K562 (cell line): ENCODE results near the gene SPRR3.

Source experiments
- BHLHE40 ChIP-seq: IDR thresholded peaks from 2 replicates; pipeline ENCODE4 v1.6.1; 2011; ENCODE audit warnings: low read length, improper control_type of control experiment
- CTCF ChIP-seq, 3 experiments: IDR thresholded peaks in 2 of 3; conservative IDR thresholded peaks in 1 of 3; 2 replicates each; pipeline ENCODE4 v1.5.1; 2011 to 2012; ENCODE audit warnings: low read length in 3 of 3, mild to moderate bottlenecking in 3 of 3, control low read depth in 2 of 3, improper control_type of control experiment in 1 of 3, inconsistent platforms in 1 of 3, low read depth in 1 of 3, mixed read lengths in 1 of 3, moderate library complexity in 1 of 3; ENCODE audit not compliant: insufficient read depth in 2 of 3
- DPF2 ChIP-seq: fragments of 450-650 bp; IDR thresholded peaks from 2 replicates; pipeline ENCODE4 v1.6.1; 2016
- EP300 ChIP-seq: IDR thresholded peaks from 2 replicates; pipeline ENCODE4 v1.6.1; 2012; ENCODE audit warnings: low read length, improper control_type of control experiment
- LCOR ChIP-seq: sonication (generic); formaldehyde crosslinking; IDR thresholded peaks from 2 replicates; pipeline ENCODE4 v1.8.0; 2022; ENCODE audit warnings: mild to moderate bottlenecking, missing genetic modification reagents
- MXI1 ChIP-seq: IDR thresholded peaks from 2 replicates; pipeline ENCODE4 v1.6.1; 2011; ENCODE audit warnings: low read depth, mild to moderate bottlenecking, improper control_type of control experiment, low read length
- RFX5 ChIP-seq: IDR thresholded peaks from 2 replicates; pipeline ENCODE4 v1.6.1; 2011; ENCODE audit warnings: low read depth, mild to moderate bottlenecking, improper control_type of control experiment, low read length
- RUNX1 ChIP-seq: sonication (generic); IDR thresholded peaks from 2 replicates; pipeline ENCODE4 v1.6.1; 2016; ENCODE audit warnings: antibody characterized with exemption, low read depth
- SMARCA4 ChIP-seq: fragments of 450-650 bp; IDR thresholded peaks from 2 replicates; pipeline ENCODE4 v1.6.1; 2016
- SNIP1 ChIP-seq: fragments of 450-650 bp; IDR thresholded peaks from 2 replicates; pipeline ENCODE4 v1.7.1; 2017; ENCODE audit warnings: low read depth, mild to moderate bottlenecking
- TCF3 ChIP-seq: sonication (generic); formaldehyde crosslinking; IDR thresholded peaks from 2 replicates; pipeline ENCODE4 v1.4.0; 2020; ENCODE audit warnings: mild to moderate bottlenecking, missing genetic modification reagents
- ZBED1 ChIP-seq: IDR thresholded peaks from 2 replicates; pipeline ENCODE4 v1.6.1; 2014
- ZBTB34 ChIP-seq: fragments of 250-450 bp; sonication (Bioruptor Pico); IDR thresholded peaks from 2 replicates; pipeline ENCODE4 v1.8.0; 2021; ENCODE audit warnings: mild to moderate bottlenecking, moderate library complexity
- ZNF24 ChIP-seq: fragments of 450-650 bp; IDR thresholded peaks from 2 replicates; pipeline ENCODE4 v1.6.1; 2016

- TF ChIP-seq RFX5, result no peak
- TF ChIP-seq TCF3 (CRISPR knock-in tag), result no peak
- TF ChIP-seq RUNX1, result no peak
- no peak for TF ChIP-seq ZNF24
- TF ChIP-seq BHLHE40, result no peak
- TF ChIP-seq SMARCA4, result no peak
- no peak for TF ChIP-seq LCOR (CRISPR knock-in tag)
- TF ChIP-seq MXI1, result no peak
- no peak for TF ChIP-seq DPF2
- no peak for TF ChIP-seq ZBTB34 (CRISPR knock-in tag)
- TF ChIP-seq CTCF (IDR thresholded peaks at IDR 0.05 in 2 of 3, conservative IDR thresholded peaks at IDR 0.05 in 1 of 3; ENCODE audit: insufficient read depth in 2 of 3, low read depth in 1 of 3, low read length in 3 of 3), result no peak
- TF ChIP-seq EP300, result no peak
- no peak for TF ChIP-seq SNIP1
- no peak for TF ChIP-seq ZBED1
Observed at GRCh38 chr1:152976688-152977087, 24.9 kb upstream of the SPRR3 start.
